Uterus (tissue), 4 donors: Measurements from ENCODE around the gene CPA3. TPM values are rescaled to one million over a fixed set of nuclear protein-coding genes. Genes with fewer than 3 reads are reported as not detected.

Experiments
- DNase-seq, 2 donors: peaks; one replicate each; pipeline ENCODE4 v3.0.0-alpha.2; 2019 to 2020
- H3K27ac ChIP-seq, 2 donors: fragments of 200-600 bp; sonication (generic); 1 replicate in 1 of 2; 2 replicates in 1 of 2; pipeline ENCODE4 v1.5.1; 2016 to 2018
- H3K27me3 ChIP-seq, 2 donors: fragments of 200-600 bp; sonication (generic); one replicate each; pipeline ENCODE4 v1.5.1; 2018 to 2019; ENCODE audit warnings: control low read depth in 1 of 2
- H3K36me3 ChIP-seq, 2 donors: fragments of 200-600 bp; sonication (generic); one replicate each; pipeline ENCODE4 v1.5.1; 2019; ENCODE audit warnings: control low read depth in 1 of 2
- H3K4me1 ChIP-seq, 2 donors: fragments of 200-600 bp; sonication (generic); one replicate each; pipeline ENCODE4 v1.5.1; 2018 to 2019; ENCODE audit warnings: control low read depth in 1 of 2
- H3K4me3 ChIP-seq, 2 donors: fragments of 200-600 bp; sonication (generic); 1 replicate in 1 of 2; 2 replicates in 1 of 2; pipeline ENCODE4 v1.5.1; 2018 to 2019; ENCODE audit warnings: mild to moderate bottlenecking in 1 of 2
- H3K9me3 ChIP-seq, 2 donors: fragments of 200-600 bp; sonication (generic); one replicate each; pipeline ENCODE4 v1.5.1; 2019; ENCODE audit warnings: control low read depth in 1 of 2
- CTCF ChIP-seq, 4 experiments: fragments of 200-600 bp in 2 of 4; fragments of 450-650 bp in 2 of 4; sonication (generic) in 2 of 4; IDR thresholded peaks; one replicate each; pipeline ENCODE4 v1.5.1; 2016 to 2019; ENCODE audit warnings: antibody characterized with exemption in 4 of 4, mild to moderate bottlenecking in 2 of 4, moderate library complexity in 1 of 4
- POLR2A ChIP-seq, 2 donors: fragments of 450-650 bp; IDR thresholded peaks; one replicate each; pipeline ENCODE4 v1.6.1; 2016; ENCODE audit warnings: antibody characterized with exemption in 2 of 2, mild to moderate bottlenecking in 1 of 2, moderate library complexity in 1 of 2
- intact Hi-C: fragments of 100-400 bp; cut with DNase I; formaldehyde crosslinking; loops from one replicate; pipeline ENCODE4 v1.15.1; 2023; ENCODE audit warnings: low total_unique reads
- total RNA-seq, 4 donors: library from RNA; depleted of rRNA in 3 of 4; stranded (reverse); fragments of >200 nt in 3 of 4; gene quantifications; one replicate each; pipeline versions ENCODE4 v1.1.0 to v1.2.4, GENCODE V29; 2014 to 2023
- donor health status: DM: yes; HTN: yes; CAD: no.

CPA3 gene
- total RNA-seq, 4 donors from 2014 or later = 2.4 to 36.6 (median 6.0) TPM

- no peaks in the 10 kb centered on the region for H3K27me3 ChIP-seq
- H3K9me3 ChIP-seq = no peaks in the 10 kb centered on the region
- H3K27ac ChIP-seq = no peak overlapping the region
- TF ChIP-seq CTCF (IDR thresholded peaks at IDR 0.05) (no peak), POLR2A (IDR thresholded peaks at IDR 0.05) (no peak)
- H3K36me3 ChIP-seq = no peaks in the 10 kb centered on the region
- DNase-seq = no peak
- H3K4me3 ChIP-seq = no peak overlapping the region
- intact Hi-C loops = no loop called here
- no peaks in the 10 kb centered on the region for H3K4me1 ChIP-seq
Observed at GRCh38 chr3:148889828-148890227, 24.7 kb downstream of the CPA3 start.

- H3K36me3 ChIP-seq = no peaks in the 10 kb centered on the region
- no peaks in the 10 kb centered on the region for H3K4me1 ChIP-seq
- no peak for TF ChIP-seq POLR2A (IDR thresholded peaks at IDR 0.05)
- no peak for TF ChIP-seq CTCF (IDR thresholded peaks at IDR 0.05)
- H3K9me3 ChIP-seq = no peaks in the 10 kb centered on the region
- no peak overlapping the region for H3K4me3 ChIP-seq
- intact Hi-C loops = no loop called here
- DNase-seq = no peak
- H3K27ac ChIP-seq = no peak overlapping the region
- H3K27me3 ChIP-seq = no peaks in the 10 kb centered on the region
Observed at GRCh38 chr3:148896062-148896461, 31.0 kb downstream of the CPA3 start.

GRCh38 chr3:148901987-148902791, 37.1 kb downstream of the CPA3 start:
- Histone ChIP-seq H3K27me3 (no peaks in the 10 kb centered on the region), H3K36me3 (no peaks in the 10 kb centered on the region), H3K4me3 (no peak overlapping the region), H3K9me3 (no peaks in the 10 kb centered on the region), H3K4me1 (no peaks in the 10 kb centered on the region), H3K27ac (no peak overlapping the region)
- TF ChIP-seq CTCF (IDR thresholded peaks at IDR 0.05) (no peak), POLR2A (IDR thresholded peaks at IDR 0.05) (no peak)
- DNase-seq = no peak
- intact Hi-C loops = no loop called here

- Histone ChIP-seq H3K9me3 (no peaks in the 10 kb centered on the region), H3K27ac (no peak overlapping the region), H3K4me1 (no peaks in the 10 kb centered on the region), H3K4me3 (no peak overlapping the region), H3K27me3 (no peaks in the 10 kb centered on the region), H3K36me3 (no peaks in the 10 kb centered on the region)
- DNase-seq = no peak
- TF ChIP-seq CTCF (IDR thresholded peaks at IDR 0.05) (no peak), POLR2A (IDR thresholded peaks at IDR 0.05) (no peak)
- intact Hi-C loops = no loop called here
Observed at GRCh38 chr3:148903022-148903442, 37.9 kb downstream of the CPA3 start.

- TF ChIP-seq POLR2A (IDR thresholded peaks at IDR 0.05) = no peak
- TF ChIP-seq CTCF (IDR thresholded peaks at IDR 0.05) = no peak
- DNase-seq = no peak
- Histone ChIP-seq H3K36me3 (no peaks in the 10 kb centered on the region), H3K9me3 (no peaks in the 10 kb centered on the region), H3K27me3 (no peaks in the 10 kb centered on the region), H3K4me3 (no peak overlapping the region), H3K27ac (no peak overlapping the region), H3K4me1 (no peaks in the 10 kb centered on the region)
- intact Hi-C loops = no loop called here
Observed at GRCh38 chr3:148903941-148904340, 38.8 kb downstream of the CPA3 start.
